SK-MEL-5 (cell line): ENCODE results near the gene CA5B. TPM values are rescaled to one million over a fixed set of nuclear protein-coding genes. Genes with fewer than 3 reads are reported as not detected.
"Not testable (repeated sequence)": the region's sequence is repeated elsewhere in the genome, so short reads cannot be mapped to it uniquely, and the experiment has no call there.

Experiments used
- DNase-seq: peaks from one replicate; pipeline ENCODE4 v3.0.0-alpha.2; 2016; ENCODE audit warnings: low read depth, low spot score
- in situ Hi-C: cut with HindIII; loops from 2 replicates; pipeline ENCODE4 v1.10.0; 2016; ENCODE audit warnings: low sequenced_read_pairs, high pct_unique_total_duplicates, low pct_unique_long_range_greater_than_20kb
- total RNA-seq: library from RNA; depleted of rRNA; stranded (reverse); fragments of >200 nt; shearing (Covaris generic); gene quantifications from 2 replicates; pipeline ENCODE4 v1.2.3, GENCODE V29; 2014

Gene CA5B
- total RNA-seq, 1 experiment from 2014 or later, result 3.0 TPM

GRCh38 chrX:15789979-15790768, 52.1 kb downstream of the CA5B start, which contains the start of gene ZRSR2:
Gene ZRSR2, plus strand, starts transcription at chrX:15790484. Its CDS starts 12 bp downstream, at chrX:15790496.
- in situ Hi-C loops, result no loop called here
- DNase-seq, result peak; percentile 73

DNA sequence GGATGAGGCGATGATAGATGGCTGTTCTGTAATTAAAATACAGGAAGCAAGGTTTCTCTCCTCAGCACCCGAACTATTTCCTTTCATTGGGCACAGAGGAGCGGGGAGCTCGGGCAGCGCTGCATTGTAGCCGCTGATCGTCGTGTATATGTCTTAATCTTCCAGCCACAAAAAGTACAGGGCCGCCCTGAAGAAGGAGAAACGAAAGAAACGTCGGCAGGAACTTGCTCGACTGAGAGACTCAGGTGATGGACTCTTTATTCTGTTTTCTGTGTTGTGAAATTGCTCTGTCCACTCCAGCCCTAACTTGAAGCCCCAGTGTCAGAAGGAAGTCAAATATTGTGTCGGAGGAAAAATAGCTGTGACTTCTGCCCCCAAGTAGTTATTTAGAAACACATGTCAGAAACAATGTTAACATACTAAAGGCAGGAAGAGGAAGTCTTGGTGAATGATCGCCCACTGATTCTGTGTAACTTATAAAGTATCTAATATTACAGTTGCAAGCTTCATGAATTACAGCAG, 52.8 kb downstream of the CA5B start:
- DNase-seq, result no peak
- in situ Hi-C loops, result no loop called here

DNA sequence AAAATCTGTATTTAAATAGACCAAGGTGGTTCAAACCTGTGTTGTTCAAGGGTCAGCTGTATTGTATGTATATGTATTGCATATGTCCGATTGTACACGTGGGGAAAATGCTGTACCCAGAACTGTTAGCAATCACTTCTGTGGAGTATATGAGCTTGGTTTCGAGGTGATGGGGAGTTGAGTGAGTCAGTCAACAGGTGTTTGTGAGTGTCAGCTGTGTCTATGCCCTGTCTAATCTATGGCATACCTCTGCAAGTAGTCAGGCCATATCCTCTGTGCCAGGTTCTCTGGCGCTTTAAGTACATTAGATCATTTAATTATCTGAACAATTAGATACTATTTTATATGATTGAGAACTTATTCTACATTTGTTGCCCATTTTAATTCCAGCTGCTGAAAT, 59.6 kb downstream of the CA5B start:
- in situ Hi-C loops, result no loop called here

GRCh38 chrX:15804563-15804962, 66.5 kb downstream of the CA5B start:
- in situ Hi-C loops, result no loop called here
- no peak for DNase-seq

More for the DNA sequence above, 59.6 kb downstream of the CA5B start:
- DNase-seq, result no peak

- in situ Hi-C loops, result no loop called here
Observed at GRCh38 chrX:15808254-15808653, 70.2 kb downstream of the CA5B start.

DNA sequence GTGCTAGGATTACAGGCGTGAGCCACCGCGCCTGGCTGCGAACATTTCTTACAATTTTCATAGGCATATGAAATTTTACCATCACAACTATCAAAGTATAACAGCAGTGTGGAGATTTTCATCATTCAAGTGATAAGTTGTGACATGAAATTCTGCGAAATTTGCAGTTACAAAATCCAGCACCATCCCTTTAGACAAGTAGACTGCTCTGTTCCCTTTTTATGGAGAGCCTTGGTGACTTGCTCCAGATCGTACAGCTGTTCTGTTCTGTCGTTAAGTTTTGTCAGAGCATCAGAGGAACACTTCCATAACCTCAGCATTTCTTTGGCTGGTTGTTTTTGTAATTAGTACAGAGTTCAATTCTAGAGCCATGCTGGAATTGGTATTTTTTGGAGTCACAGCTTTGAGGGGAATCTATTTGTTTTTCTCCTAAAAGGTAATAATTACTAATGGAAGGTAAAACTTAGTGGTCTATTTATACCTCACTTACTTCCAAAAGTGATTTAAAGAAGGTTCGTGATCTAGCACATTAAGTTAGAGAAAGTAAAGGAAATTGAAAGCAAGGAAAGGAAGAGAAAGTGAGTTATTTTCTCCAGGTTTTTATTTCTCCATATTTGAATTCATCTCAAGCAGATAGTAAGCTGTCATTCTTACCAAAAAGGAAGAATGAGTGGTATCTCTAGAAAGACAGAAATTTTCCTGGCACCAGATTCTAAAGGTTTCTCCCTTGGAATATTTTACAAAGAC, 74.3 kb downstream of the CA5B start:
- no peak for DNase-seq
- in situ Hi-C loops, result no loop called here

More at GRCh38 chrX:15808254-15808653, 70.2 kb downstream of the CA5B start:
- no peak for DNase-seq

DNA sequence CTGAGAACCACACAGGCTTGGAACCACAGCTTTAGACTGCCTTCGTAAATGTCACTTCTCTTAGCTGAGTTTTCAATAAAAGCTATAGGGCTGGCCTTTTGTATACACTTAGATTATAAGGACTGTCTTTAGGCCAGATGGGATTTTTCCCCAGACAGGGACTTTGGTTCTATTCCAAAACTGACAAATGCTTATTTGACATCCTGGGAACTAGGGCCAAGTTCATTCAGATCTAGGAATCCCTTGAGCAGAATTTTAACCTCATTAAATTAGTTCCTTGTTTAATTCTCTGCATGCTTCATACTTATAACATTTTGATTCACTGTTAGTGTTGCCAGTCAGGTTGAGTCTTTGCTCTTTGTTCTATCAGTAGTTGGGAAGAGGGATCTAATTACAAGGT, 75.3 kb downstream of the CA5B start:
- DNase-seq, result no peak
- in situ Hi-C loops, result no loop called here

- in situ Hi-C loops, result no loop called here
Observed at GRCh38 chrX:15814771-15815365, 76.8 kb downstream of the CA5B start.

DNA sequence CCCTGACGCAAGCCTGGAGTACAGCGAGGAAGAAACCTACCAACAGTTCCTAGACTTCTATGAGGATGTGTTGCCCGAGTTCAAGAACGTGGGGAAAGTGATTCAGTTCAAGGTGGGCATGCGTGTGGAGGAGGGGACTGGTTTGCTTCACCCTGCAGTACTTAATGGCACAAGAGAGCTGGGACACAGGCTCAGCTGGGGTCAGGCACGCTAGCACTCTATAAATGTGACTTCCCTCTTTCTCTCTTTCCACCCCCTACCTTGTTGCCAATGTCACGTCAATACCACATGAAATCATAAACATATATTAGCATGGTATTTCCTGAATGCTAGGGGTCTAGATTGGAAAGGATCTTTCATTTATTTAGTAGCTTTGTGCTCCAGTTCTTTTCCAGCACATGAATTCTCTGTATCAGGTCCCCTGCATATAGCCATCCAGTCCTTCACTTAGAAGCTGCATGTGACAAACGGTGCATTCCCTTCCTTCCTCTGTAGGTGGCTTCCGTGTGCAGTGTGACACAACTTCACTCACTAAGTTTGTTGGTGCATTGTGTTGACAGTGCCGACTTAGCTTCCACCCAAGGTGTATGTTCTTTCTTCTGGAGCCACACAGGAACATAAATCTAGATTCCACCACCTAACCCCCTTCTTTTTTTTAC, 77.8 kb downstream of the CA5B start:
- in situ Hi-C loops, result no loop called here
- peak; percentile 63 for DNase-seq

More at GRCh38 chrX:15814771-15815365, 76.8 kb downstream of the CA5B start:
- peak; percentile 51 for DNase-seq

- in situ Hi-C loops, result no loop called here
Observed at GRCh38 chrX:15816438-15816809, 78.4 kb downstream of the CA5B start.

DNA sequence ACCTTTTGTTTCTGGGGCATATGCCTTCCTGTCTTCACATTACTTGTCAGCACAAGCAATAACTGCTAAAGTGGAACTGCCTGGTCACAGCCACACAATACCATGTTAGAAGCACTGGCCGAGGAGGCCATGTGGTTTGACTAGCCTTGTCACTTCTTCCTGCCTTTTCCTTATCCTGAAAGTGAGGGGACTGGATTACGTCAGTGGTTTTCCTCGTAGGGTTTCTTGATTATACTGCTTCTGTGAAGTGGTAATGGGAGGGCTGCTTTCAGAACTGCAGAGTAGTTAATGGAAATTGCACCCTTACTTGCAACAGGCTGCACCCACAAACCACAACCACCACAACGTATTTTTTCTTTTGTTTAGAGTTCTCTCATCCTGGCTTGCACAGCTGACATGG, 78.8 kb downstream of the CA5B start:
- in situ Hi-C loops, result no loop called here
- DNase-seq, result no peak

More at GRCh38 chrX:15816438-15816809, 78.4 kb downstream of the CA5B start:
- no peak for DNase-seq

- peak; percentile 71 for DNase-seq
Observed at GRCh38 chrX:15820106-15821073, 82.3 kb downstream of the CA5B start.

DNA sequence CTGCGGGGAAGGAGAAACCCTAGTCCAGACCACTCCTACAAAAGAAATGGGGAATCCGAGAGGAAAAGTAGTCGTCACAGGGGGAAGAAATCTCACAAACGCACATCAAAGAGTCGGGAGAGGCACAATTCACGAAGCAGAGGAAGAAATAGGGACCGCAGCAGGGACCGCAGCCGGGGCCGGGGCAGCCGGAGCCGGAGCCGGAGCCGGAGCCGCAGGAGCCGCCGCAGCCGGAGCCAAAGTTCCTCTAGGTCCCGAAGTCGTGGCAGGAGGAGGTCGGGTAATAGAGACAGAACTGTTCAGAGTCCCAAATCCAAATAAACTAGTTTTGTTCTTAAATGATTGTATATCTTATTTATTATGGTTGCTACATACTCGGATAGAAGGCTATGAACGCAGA, 84.9 kb downstream of the CA5B start:
- in situ Hi-C loops, result no loop called here
- DNase-seq, result no peak

More at GRCh38 chrX:15820106-15821073, 82.3 kb downstream of the CA5B start:
- in situ Hi-C loops, result no loop called here

DNA sequence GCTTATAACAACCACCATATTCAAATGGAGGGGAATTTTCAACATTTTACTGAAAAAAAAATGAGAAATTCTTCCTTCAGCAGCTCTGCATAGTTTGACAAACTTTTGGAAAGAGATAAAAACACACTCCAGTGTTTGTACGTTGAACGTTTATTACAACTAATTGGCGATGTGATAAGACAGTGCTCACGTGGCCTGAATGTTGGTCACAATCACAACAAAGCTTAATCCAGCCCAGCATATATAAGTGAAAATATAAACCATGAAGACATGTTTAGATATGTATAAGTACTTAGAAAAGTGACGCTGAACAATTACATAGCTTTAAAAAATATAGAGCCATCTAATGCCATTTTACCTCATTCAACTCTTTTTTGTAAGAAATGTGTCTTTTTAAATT, 87.9 kb downstream of the CA5B start:
- in situ Hi-C loops, result no loop called here
- no peak for DNase-seq

GRCh38 chrX:15829217-15829616, 91.1 kb downstream of the CA5B start:
- in situ Hi-C loops, result no loop called here
- DNase-seq, result no peak

DNA sequence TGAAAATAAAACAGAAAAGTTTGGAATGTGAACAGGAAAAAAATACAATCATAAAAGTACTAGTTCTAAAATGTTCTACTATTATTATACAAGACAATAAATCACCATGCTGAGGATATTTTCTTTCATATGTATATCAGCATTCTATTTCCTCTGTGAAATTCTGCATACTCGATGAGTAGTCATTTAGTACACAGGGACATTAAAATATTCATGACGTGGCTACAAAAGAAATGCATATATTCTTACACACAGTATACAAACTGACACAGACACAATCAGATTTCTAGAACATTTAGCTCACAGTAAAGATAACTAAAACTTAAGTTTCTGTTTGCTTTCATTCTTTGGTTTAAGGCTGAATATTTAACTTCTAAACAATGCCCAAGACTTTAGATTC, 93.3 kb downstream of the CA5B start:
- DNase-seq, in situ Hi-C loops: not testable (repeated sequence)

DNA sequence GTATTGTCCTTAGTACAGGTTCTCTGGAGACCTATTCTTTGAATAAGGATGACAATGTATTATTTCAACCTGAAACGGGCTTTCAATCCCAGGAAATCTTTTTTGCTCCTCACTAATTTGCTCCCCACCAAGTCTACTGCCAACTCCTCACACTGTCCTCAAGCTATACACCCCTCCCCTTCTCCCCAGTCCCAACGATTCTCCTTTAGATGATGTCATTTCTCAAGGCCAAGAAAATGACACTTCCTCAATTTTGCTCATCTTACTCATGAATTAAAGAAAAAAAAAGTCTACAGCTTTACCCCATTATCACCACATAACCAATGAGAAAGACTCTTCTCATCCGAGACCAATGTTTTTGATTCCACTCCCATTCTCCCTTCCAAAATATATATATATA, 96.0 kb downstream of the CA5B start:
- in situ Hi-C loops, result no loop called here
- no peak for DNase-seq
